Measurements from ENCODE around the gene SLC24A3. TPM values are rescaled to one million over a fixed set of nuclear protein-coding genes. Genes with fewer than 3 reads are reported as not detected.

The SLC24A3 gene
- total RNA-seq, 1 donor from 2014 or later = 0.11 TPM

- no peaks in the 10 kb centered on the region for H3K4me1 Mint-ChIP-seq (ENCODE audit: unreplicated experiment)
- no peaks in the 10 kb centered on the region for H3K36me3 Mint-ChIP-seq (ENCODE audit: unreplicated experiment)
- H3K4me3 Mint-ChIP-seq (ENCODE audit: unreplicated experiment) = no peak overlapping the region
- H3K27ac Mint-ChIP-seq (ENCODE audit: unreplicated experiment) = no peak overlapping the region
- H3K9me3 Mint-ChIP-seq (ENCODE audit: unreplicated experiment) = peaks cover 3% of the 10 kb centered on the region
- no peaks in the 10 kb centered on the region for H3K27me3 Mint-ChIP-seq (ENCODE audit: unreplicated experiment)
- TF ChIP-seq CTCF (IDR thresholded peaks at IDR 0.05) = no peak
- no peak for DNase-seq (ENCODE audit: extremely low spot score, unreplicated experiment)
Observed at GRCh38 chr20:19493794-19494495, 281.5 kb downstream of the SLC24A3 start.

- Mint-ChIP-seq H3K36me3 (ENCODE audit: unreplicated experiment) (no peaks in the 10 kb centered on the region), H3K4me1 (ENCODE audit: unreplicated experiment) (no peaks in the 10 kb centered on the region), H3K27me3 (ENCODE audit: unreplicated experiment) (no peaks in the 10 kb centered on the region), H3K4me3 (ENCODE audit: unreplicated experiment) (no peak overlapping the region), H3K27ac (ENCODE audit: unreplicated experiment) (no peak overlapping the region), H3K9me3 (ENCODE audit: unreplicated experiment) (peaks cover 3% of the 10 kb centered on the region)
- no peak for DNase-seq (ENCODE audit: extremely low spot score, unreplicated experiment)
- no peak for TF ChIP-seq CTCF (IDR thresholded peaks at IDR 0.05)
Observed at GRCh38 chr20:19495905-19496703, 283.7 kb downstream of the SLC24A3 start.

GRCh38 chr20:19497064-19497463 is 284.6 kb downstream of the SLC24A3 start:
- Mint-ChIP-seq H3K4me1 (ENCODE audit: unreplicated experiment) (no peaks in the 10 kb centered on the region), H3K27ac (ENCODE audit: unreplicated experiment) (no peak overlapping the region), H3K4me3 (ENCODE audit: unreplicated experiment) (no peak overlapping the region), H3K36me3 (ENCODE audit: unreplicated experiment) (no peaks in the 10 kb centered on the region), H3K27me3 (ENCODE audit: unreplicated experiment) (no peaks in the 10 kb centered on the region), H3K9me3 (ENCODE audit: unreplicated experiment) (peaks cover 3% of the 10 kb centered on the region)
- DNase-seq (ENCODE audit: extremely low spot score, unreplicated experiment) = no peak
- TF ChIP-seq CTCF (IDR thresholded peaks at IDR 0.05) = no peak

GRCh38 chr20:19498756-19499155 is 286.3 kb downstream of the SLC24A3 start:
- no peak for DNase-seq (ENCODE audit: extremely low spot score, unreplicated experiment)
- Mint-ChIP-seq H3K9me3 (ENCODE audit: unreplicated experiment) (peaks cover 3% of the 10 kb centered on the region), H3K4me1 (ENCODE audit: unreplicated experiment) (no peaks in the 10 kb centered on the region), H3K27me3 (ENCODE audit: unreplicated experiment) (no peaks in the 10 kb centered on the region), H3K27ac (ENCODE audit: unreplicated experiment) (no peak overlapping the region), H3K4me3 (ENCODE audit: unreplicated experiment) (no peak overlapping the region), H3K36me3 (ENCODE audit: unreplicated experiment) (no peaks in the 10 kb centered on the region)
- no peak for TF ChIP-seq CTCF (IDR thresholded peaks at IDR 0.05)

- Mint-ChIP-seq H3K9me3 (ENCODE audit: unreplicated experiment) (no peaks in the 10 kb centered on the region), H3K27me3 (ENCODE audit: unreplicated experiment) (no peaks in the 10 kb centered on the region), H3K36me3 (ENCODE audit: unreplicated experiment) (no peaks in the 10 kb centered on the region), H3K4me3 (ENCODE audit: unreplicated experiment) (no peak overlapping the region), H3K27ac (ENCODE audit: unreplicated experiment) (no peak overlapping the region), H3K4me1 (ENCODE audit: unreplicated experiment) (no peaks in the 10 kb centered on the region)
- no peak for DNase-seq (ENCODE audit: extremely low spot score, unreplicated experiment)
- TF ChIP-seq CTCF (IDR thresholded peaks at IDR 0.05) = no peak
Observed at GRCh38 chr20:19501476-19502115, 289.2 kb downstream of the SLC24A3 start.
